ENCODE results near the gene IFNGR2. TPM values are rescaled to one million over a fixed set of nuclear protein-coding genes. Genes with fewer than 3 reads are reported as not detected.

IFNGR2 gene
- total and polyA plus RNA-seq, 2 donors (not counting 3 experiments of a cell fraction or from before 2014, with no cell fraction given) = 44.2 to 46.1 TPM

DNA sequence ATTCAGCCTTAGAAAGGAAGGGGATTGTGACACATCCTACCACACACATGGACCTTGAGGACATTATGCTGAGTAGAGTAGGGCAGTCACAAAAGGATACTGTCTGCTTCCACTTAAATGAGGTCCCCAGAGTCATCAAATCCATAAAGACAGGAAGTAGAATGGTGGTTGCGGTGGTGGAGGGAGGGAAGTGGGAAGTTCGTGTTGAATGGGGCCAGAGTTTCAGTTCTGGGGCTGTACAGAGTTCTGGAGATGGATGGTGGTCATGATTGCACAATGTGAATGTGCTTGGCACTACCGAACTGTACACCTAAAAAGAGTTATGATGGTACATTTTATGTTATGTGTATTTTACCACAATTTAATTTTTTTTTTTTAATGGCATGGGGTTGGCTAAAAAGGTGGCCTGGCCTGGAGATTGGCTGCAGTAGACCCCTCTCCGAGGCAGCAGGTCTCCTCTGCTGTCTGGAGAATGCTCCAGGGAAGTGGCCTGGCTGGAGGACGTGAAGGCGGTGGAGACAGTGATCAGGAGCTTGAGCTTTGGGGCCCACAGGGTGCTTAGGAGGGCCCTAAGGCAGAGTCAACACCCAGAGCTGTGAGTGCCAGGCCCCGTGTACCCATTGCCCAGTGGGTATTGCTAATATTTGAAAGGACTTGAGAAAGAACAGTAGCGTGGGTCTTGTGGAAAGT, 30.4 kb downstream of the IFNGR2 start:
- no TSS peak for BruUV-seq (replicated peaks)
- intact Hi-C loops (cut with micrococcal nuclease) = loop anchor here (2.0 kb wide), 1 partner anchor 53 kb away; no protein-coding TSS in a partner anchor
- CTCF ChIA-PET = interaction anchor here (1.5 to 2.6 kb wide), 4 partner anchors 11 to 234 kb away, joined by 3 to 17 read pairs (median 14); no protein-coding TSS in a partner anchor

DNA sequence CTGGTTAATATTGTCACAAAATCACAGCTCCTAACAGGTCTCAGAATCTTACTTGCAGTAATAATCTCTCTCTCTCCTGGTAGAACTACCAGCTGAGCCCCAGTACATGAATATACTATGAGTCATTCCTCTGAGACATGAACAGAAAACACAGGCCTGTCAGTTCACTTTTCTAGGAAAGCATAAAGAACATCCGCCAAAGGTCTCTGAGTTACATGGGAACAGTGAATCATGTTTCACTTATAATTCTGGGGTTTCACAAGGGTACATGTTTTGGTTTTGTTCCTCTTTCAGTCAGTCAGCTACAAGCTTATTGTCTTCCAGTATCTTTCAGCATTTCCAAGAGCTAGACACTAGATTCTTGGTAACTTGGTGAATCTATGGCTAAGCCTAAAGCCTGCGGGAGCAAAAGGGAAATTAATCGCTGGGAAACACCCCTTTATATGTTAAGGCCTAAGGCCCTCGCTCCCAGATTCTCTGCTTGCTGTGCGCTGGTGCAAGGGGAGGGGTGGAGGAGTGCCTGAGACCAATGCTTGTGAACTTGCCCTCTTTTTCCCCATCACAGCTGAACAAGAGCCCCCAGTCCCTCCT, 31.7 kb downstream of the IFNGR2 start:
- FAIRE-seq = peak; percentile 99

More for the DNA sequence above, 30.4 kb downstream of the IFNGR2 start:
- Histone ChIP-seq H3K4me3 (replicated peaks in 1 of 3; ENCODE audit: insufficient read depth in 1 of 3, low read depth in 1 of 3, low read length in 3 of 3) (no peak overlapping the region), H3K9me3 (replicated peaks; ENCODE audit: control insufficient read depth, insufficient read depth, low read length) (no peaks in the 10 kb centered on the region), H3K27ac (ENCODE audit: insufficient read depth, low read depth, low read length) (no peak overlapping the region), H3K36me3 (ENCODE audit: control insufficient read depth in 2 of 2, extremely low read depth in 1 of 2, insufficient read depth in 2 of 2, low read length in 2 of 2) (peaks cover 12 to 36% of the 10 kb centered on the region in 2 experiments), H3K27me3 (ENCODE audit: control insufficient read depth in 2 of 2, insufficient read depth in 2 of 2, low read length in 2 of 2) (no peaks in the 10 kb centered on the region), H2AFZ (ENCODE audit: low read depth, low read length) (no peak overlapping the region), H3K79me2 (ENCODE audit: control insufficient read depth, insufficient read depth, low read length) (no peaks in the 10 kb centered on the region), H3K4me1 (ENCODE audit: control insufficient read depth, extremely low read depth, insufficient read depth, low read length) (peaks cover 21% of the 10 kb centered on the region), H3K4me2 (ENCODE audit: insufficient read depth, low read length) (no peak overlapping the region), H3K9ac (replicated peaks; ENCODE audit: extremely low read depth, insufficient read depth, low read length) (no peak overlapping the region), H3K9me1 (replicated peaks; ENCODE audit: control insufficient read depth, extremely low read depth, insufficient read depth, low read length) (no peaks in the 10 kb centered on the region), H4K20me1 (replicated peaks; ENCODE audit: control insufficient read depth, extremely low read depth, insufficient read depth, low read length) (no peaks in the 10 kb centered on the region)
- dilution Hi-C loops (cut with MboI; ENCODE audit: extremely low pct_ligation_motif_present, low sequenced_read_pairs) = no loop called here
- no peak for TF ChIP-seq POLR2AphosphoS5 (IDR thresholded peaks at IDR 0.05; ENCODE audit: insufficient read depth, low read depth, low read length)
- no peak for TF ChIP-seq JUN (IDR thresholded peaks at IDR 0.05; ENCODE audit: borderline replicate concordance, insufficient read depth, insufficient read length, low read depth)
- TF ChIP-seq POLR2A (IDR thresholded peaks at IDR 0.05; ENCODE audit: low read depth, low read length) = no peak
- TF ChIP-seq GATA2 (IDR thresholded peaks at IDR 0.05; ENCODE audit: insufficient read depth, insufficient read length, low read depth, low read length) = no peak
- no peak for TF ChIP-seq EZH2 (IDR thresholded peaks at IDR 0.05; ENCODE audit: borderline replicate concordance, low read depth, low read length, severe bottlenecking)
- no peak for TF ChIP-seq MYC (IDR thresholded peaks at IDR 0.05; ENCODE audit: low read depth, low read length)
- FAIRE-seq (no peak), DNase-seq (ENCODE audit: low read depth, low spot score) (no peak)
- POLR2A ChIA-PET = no interaction called here

More for the DNA sequence above, 31.7 kb downstream of the IFNGR2 start:
- Histone ChIP-seq H2AFZ (ENCODE audit: low read depth, low read length) (no peak overlapping the region), H3K4me3 (replicated peaks in 1 of 3; ENCODE audit: insufficient read depth in 1 of 3, low read depth in 1 of 3, low read length in 3 of 3) (no peak overlapping the region), H3K4me2 (ENCODE audit: insufficient read depth, low read length) (peak overlapping the region; percentile 59), H3K9me1 (replicated peaks; ENCODE audit: control insufficient read depth, extremely low read depth, insufficient read depth, low read length) (no peaks in the 10 kb centered on the region), H3K79me2 (ENCODE audit: control insufficient read depth, insufficient read depth, low read length) (no peaks in the 10 kb centered on the region), H3K9ac (replicated peaks; ENCODE audit: extremely low read depth, insufficient read depth, low read length) (peak overlapping the region; percentile 43), H3K4me1 (ENCODE audit: control insufficient read depth, extremely low read depth, insufficient read depth, low read length) (peaks cover 15% of the 10 kb centered on the region), H3K36me3 (ENCODE audit: control insufficient read depth in 2 of 2, extremely low read depth in 1 of 2, insufficient read depth in 2 of 2, low read length in 2 of 2) (peaks cover 10 to 28% of the 10 kb centered on the region in 2 experiments), H4K20me1 (replicated peaks; ENCODE audit: control insufficient read depth, extremely low read depth, insufficient read depth, low read length) (no peaks in the 10 kb centered on the region), H3K27ac (ENCODE audit: insufficient read depth, low read depth, low read length) (peak overlapping the region; percentile 58), H3K27me3 (ENCODE audit: control insufficient read depth in 2 of 2, insufficient read depth in 2 of 2, low read length in 2 of 2) (no peaks in the 10 kb centered on the region), H3K9me3 (replicated peaks; ENCODE audit: control insufficient read depth, insufficient read depth, low read length) (no peaks in the 10 kb centered on the region)
- CTCF ChIA-PET = interaction anchor here (1.0 to 2.6 kb wide), 7 partner anchors 10 to 238 kb away, joined by 3 to 17 read pairs (median 6); no protein-coding TSS in a partner anchor
- BruUV-seq (replicated peaks) = no TSS peak
- POLR2A ChIA-PET = no interaction called here
- peak; percentile 92 for DNase-seq (ENCODE audit: low read depth, low spot score)
- dilution Hi-C loops (cut with MboI; ENCODE audit: extremely low pct_ligation_motif_present, low sequenced_read_pairs) (no loop called here), intact Hi-C loops (cut with micrococcal nuclease) (loop anchor here (2.0 kb wide), 1 partner anchor 54 kb away; no protein-coding TSS in a partner anchor)
- TF ChIP-seq, protein P1, sequence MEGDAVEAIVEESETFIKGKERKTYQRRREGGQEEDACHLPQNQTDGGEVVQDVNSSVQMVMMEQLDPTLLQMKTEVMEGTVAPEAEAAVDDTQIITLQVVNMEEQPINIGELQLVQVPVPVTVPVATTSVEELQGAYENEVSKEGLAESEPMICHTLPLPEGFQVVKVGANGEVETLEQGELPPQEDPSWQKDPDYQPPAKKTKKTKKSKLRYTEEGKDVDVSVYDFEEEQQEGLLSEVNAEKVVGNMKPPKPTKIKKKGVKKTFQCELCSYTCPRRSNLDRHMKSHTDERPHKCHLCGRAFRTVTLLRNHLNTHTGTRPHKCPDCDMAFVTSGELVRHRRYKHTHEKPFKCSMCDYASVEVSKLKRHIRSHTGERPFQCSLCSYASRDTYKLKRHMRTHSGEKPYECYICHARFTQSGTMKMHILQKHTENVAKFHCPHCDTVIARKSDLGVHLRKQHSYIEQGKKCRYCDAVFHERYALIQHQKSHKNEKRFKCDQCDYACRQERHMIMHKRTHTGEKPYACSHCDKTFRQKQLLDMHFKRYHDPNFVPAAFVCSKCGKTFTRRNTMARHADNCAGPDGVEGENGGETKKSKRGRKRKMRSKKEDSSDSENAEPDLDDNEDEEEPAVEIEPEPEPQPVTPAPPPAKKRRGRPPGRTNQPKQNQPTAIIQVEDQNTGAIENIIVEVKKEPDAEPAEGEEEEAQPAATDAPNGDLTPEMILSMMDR (IDR thresholded peaks at IDR 0.05; ENCODE audit: extremely low read depth in 1 of 2, insufficient read depth in 1 of 2, low read depth in 1 of 2, low read length in 2 of 2) = no peak
- TF ChIP-seq JUN (IDR thresholded peaks at IDR 0.05; ENCODE audit: borderline replicate concordance, insufficient read depth, insufficient read length, low read depth) = peak; percentile 90
- peak; percentile 96 for TF ChIP-seq FOS (IDR thresholded peaks at IDR 0.05; ENCODE audit: borderline replicate concordance, insufficient read depth, low read length)

Data from endothelial cell of umbilical vein (primary cell).